GM10266 (cell line): ENCODE data around the gene FRMD5.
"Not testable (repeated sequence)": the region's sequence is repeated elsewhere in the genome, so short reads cannot be mapped to it uniquely, and the experiment has no call there.

Experiments
- DNase-seq: peaks from one replicate; pipeline ENCODE4 v3.0.0; 2012; ENCODE audit errors: extremely low spot score
- TF ChIP-seq, protein P1 (sequence below): IDR thresholded peaks from 2 replicates; pipeline ENCODE4 v1.5.1; 2012; ENCODE audit warnings: mild to moderate bottlenecking, low read depth; ENCODE audit not compliant: control insufficient read depth, insufficient read depth; ENCODE audit errors: missing control alignments

The FRMD5 gene

DNA sequence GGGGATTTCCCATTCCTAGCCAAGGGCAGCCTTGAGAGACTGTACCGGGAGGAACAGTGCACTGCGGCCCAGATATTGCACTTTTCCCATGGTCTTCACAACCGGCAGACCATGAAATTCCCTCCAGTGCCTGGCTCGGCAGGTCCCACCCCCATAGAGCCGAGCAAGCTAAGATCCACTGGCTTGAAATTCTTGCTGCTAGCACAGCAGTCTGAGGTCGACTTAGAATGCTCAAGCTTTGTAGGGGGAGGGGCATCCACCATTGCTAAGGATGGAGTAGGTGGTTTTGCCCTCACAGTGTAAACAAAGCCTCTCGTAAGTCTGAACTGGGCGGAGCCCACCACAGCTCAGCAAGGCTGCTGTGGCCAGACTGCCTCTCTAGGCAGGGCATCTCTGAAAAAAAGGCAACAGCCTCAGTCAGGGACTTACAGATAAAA lies 156.3 kb downstream of the FRMD5 start:
- no peak for DNase-seq
- TF ChIP-seq, protein P1, sequence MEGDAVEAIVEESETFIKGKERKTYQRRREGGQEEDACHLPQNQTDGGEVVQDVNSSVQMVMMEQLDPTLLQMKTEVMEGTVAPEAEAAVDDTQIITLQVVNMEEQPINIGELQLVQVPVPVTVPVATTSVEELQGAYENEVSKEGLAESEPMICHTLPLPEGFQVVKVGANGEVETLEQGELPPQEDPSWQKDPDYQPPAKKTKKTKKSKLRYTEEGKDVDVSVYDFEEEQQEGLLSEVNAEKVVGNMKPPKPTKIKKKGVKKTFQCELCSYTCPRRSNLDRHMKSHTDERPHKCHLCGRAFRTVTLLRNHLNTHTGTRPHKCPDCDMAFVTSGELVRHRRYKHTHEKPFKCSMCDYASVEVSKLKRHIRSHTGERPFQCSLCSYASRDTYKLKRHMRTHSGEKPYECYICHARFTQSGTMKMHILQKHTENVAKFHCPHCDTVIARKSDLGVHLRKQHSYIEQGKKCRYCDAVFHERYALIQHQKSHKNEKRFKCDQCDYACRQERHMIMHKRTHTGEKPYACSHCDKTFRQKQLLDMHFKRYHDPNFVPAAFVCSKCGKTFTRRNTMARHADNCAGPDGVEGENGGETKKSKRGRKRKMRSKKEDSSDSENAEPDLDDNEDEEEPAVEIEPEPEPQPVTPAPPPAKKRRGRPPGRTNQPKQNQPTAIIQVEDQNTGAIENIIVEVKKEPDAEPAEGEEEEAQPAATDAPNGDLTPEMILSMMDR: no peak

DNA sequence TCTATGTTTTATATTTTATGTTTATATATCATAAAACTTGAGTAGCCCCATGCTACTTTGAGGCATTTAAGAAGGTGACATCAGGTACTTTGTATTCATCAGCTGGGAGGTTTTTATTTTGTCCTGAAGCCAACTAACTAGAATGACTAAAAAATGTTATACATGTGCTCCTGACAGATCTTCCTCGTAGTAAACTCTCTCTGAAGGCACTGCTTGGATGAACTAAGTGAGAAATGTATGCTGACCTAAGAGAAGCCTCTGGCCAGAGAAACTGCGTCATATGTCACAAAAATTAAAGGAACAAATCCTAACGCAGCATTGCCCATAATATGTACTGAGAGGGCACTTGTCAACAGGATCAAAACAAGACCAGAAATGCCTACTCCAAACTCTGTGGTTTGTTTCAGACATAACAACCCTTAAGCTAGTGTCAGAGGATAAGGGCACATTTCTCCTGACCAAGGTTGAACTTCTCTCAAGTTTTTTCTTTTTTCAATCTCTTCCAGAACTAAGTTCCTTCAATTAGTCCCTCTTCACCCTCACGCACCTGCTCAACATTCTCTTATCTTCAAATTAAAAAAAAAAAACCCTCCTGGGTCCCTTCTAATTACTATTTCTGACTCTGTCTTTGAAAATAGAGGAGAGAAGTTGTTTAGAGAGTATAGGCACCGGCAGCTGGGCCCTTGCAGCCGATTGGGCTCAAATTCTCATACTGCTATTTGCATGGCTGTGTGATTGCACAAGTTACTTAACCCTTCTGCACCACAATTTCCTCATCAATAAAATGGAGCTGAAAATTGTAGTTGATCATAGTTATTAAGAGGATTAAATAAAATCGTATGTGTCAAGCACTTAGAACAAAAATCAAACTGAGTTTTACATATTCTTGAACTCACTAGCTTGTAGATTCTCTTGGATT lies 159.0 kb downstream of the FRMD5 start:
- DNase-seq: no peak
- TF ChIP-seq, protein P1: no peak

DNA sequence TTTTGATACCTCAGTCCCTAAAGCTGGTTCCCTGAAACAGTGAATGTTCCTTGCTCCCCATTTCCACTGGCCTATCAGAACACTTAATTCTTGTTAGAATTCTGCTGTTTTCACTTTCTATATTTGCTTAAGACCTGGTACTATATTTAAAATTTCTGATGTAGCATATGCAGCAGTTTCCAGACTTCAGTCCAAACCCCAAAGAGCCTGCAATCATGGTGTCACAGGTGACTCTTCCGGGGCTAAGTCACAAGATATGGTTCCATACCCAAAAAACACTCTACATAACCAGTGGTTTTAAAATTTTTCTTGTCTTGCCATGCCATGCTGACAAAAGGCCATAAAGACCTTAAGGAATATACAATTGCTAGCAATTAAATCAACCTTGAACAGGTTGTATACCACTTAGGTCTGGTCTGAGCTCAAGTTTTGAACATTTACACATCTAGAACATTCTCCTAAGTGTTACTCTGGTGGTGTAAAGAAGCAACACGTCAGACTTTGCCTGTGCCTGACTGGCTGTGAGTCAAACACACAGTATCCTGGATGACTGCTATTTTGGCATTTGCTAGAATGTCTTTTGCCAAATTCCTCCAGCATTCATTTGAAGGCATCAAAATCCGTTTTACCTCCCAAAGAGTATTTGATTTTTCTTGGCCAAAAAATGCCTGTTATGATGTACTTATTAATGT lies 160.0 kb downstream of the FRMD5 start:
- DNase-seq: no peak
- TF ChIP-seq, protein P1: no peak

DNA sequence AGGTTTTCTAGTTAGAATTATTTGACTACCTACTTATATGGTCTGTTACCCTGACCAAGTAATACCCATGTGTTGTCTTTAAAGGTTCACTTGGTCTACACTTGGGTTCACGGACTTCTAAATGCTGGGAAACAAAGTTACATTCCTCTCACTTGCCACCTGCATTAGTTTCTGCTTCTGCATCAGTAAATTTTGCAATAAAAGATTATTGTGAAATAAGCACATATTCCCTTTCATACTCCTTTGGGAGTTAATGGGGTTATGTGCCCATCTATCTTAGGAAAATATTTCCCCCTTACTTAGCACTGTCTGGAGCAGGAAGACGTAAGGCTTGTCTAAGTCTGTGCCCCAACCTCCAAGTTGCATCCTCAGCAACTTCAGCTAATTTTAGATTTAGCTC lies 160.7 kb downstream of the FRMD5 start:
- DNase-seq: no peak
- TF ChIP-seq, protein P1: no peak

DNA sequence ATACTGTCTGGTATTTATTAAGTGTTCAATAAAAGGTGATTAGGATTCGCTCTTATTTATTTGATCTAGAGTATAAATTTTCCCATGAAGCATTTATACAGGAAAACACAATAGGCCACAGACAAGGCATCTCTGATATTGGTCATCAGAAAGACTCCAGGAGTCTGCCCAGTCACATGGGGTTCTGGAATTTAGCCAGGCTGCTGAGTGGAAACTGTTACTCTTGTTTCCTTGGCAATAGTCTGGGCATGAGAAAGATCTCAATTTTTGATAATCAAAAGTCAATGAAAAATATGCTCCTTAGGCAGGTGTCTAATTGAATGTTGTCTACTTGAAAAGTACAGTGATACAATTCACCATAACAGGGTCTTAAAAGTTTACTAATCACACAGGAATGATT lies 161.2 kb downstream of the FRMD5 start:
- TF ChIP-seq, protein P1: no peak
- no peak for DNase-seq

DNA sequence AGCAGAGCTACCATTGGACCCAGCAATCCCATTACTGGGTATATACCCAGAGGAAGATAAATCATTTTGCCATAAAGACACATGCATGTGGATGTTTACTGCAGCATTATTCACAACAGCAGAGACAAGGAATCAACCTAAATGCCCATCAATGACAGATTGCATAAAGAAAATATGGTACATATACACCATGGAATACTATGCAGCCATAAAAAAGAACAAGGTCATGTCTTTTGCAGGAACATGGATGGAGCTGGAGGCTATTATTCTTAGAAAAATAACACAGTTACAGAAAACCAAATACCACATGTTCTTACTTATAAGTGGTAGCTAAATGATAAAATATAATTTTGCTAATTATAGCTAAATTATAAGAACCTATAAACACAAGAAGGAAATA lies 162.3 kb downstream of the FRMD5 start:
- DNase-seq: not testable (repeated sequence)

DNA sequence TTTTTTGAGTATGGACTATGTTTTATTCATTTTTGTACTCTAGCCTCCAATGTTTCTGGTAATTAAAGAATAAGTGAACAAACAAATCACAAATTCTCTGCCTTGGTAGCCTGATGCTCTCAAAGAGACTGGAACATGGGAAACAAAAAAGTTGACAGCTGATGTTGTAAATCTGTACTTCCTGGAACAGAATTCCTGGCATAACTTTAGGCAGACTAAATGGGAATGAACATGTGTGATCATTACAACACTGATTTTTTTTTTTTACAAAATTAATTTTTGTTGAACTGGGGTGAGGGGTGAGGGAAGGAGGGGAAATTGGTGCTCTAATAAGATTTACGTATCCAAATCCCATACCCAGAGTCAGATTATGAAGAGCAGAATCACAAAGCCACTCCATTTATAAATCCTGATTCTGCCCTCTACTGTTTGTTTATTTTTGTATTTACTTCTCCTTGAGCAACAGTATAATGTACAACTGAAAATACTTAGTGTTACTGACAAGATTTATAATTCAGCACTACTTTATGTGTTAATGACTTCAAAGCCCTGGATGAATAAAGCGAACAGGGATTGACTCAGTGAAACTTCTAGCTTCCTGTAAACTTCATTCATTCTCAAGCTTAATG lies 165.0 kb downstream of the FRMD5 start:
- TF ChIP-seq, protein P1: no peak
- no peak for DNase-seq
